AG09309 (cell line): ENCODE results near the gene ADM5.

ENCODE experiments used
- DNase-seq: peaks from one replicate; pipeline ENCODE4 v3.0.0-alpha.2; 2010; ENCODE audit warnings: low read depth
- H3K4me3 ChIP-seq: 2 replicates; pipeline ENCODE4 v1.5.1; 2011; ENCODE audit warnings: mild to moderate bottlenecking, low read depth, low read length, moderate library complexity; ENCODE audit not compliant: control insufficient read depth
- TF ChIP-seq, protein P1 (sequence below): IDR thresholded peaks from 2 replicates; pipeline ENCODE4 v1.5.1; 2011; ENCODE audit warnings: mild to moderate bottlenecking, low read depth, low read length, inconsistent platforms; ENCODE audit not compliant: insufficient read depth, control insufficient read depth; ENCODE audit errors: missing control alignments

Gene ADM5, protein sequence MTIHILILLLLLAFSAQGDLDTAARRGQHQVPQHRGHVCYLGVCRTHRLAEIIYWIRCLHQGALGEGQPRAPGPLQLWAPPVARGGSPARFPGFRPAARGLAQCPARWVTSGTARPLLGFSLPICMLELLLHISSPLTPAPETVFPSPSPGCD

DNA sequence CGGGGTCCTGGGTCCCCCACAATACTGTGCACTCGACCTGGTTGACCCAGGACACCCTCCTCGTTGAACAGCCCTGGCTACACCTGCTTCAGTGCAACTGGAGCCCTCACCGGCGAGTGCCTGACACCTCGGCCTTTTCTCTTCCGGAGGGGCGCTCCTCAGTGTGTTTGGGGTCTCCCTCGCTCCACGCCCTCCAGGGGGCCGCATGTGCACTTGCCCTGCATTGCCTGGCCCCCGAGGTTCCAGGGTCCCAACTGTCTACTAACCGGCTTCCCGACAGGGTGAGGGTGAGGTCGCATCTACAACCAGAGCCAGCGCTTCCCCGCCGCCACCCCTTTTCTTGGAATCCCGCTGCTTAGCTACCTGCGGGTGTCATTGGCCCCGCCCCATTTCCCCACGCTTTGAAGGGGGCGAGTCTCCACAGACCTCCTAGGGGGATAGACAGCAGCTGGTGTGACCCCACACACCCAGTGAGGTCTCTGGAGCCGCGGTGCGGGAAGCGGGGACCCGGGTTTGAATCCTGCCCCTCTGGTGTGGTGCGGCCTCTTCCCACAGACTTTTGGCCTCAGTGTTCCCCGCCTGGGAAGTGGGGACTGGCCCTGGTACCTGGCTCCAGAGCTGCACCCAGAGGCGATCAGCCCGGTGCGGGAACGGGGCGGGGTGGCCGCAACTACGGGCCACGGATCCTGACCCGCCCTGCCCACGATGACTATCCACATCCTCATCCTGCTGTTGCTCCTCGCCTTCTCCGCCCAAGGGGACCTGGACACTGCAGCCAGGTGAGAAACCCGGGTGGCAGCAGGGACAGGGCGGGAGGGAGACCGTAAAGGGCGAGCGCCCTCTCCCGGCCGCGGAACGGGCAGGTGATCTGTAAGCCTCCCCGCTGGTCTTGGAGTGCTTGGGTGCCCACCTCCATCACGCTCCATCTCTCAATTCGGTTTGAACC lies at the start of gene ADM5:
Gene ADM5, plus strand, starts transcription at position 462 of the 946 bp plus-strand sequence. Its CDS starts 244 bp downstream, at position 706.
- H3K4me3 ChIP-seq = peak within 1 kb of the TSS; percentile 61
- DNase-seq = no peak
- TF ChIP-seq, protein P1, sequence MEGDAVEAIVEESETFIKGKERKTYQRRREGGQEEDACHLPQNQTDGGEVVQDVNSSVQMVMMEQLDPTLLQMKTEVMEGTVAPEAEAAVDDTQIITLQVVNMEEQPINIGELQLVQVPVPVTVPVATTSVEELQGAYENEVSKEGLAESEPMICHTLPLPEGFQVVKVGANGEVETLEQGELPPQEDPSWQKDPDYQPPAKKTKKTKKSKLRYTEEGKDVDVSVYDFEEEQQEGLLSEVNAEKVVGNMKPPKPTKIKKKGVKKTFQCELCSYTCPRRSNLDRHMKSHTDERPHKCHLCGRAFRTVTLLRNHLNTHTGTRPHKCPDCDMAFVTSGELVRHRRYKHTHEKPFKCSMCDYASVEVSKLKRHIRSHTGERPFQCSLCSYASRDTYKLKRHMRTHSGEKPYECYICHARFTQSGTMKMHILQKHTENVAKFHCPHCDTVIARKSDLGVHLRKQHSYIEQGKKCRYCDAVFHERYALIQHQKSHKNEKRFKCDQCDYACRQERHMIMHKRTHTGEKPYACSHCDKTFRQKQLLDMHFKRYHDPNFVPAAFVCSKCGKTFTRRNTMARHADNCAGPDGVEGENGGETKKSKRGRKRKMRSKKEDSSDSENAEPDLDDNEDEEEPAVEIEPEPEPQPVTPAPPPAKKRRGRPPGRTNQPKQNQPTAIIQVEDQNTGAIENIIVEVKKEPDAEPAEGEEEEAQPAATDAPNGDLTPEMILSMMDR = peak; percentile 67

DNA sequence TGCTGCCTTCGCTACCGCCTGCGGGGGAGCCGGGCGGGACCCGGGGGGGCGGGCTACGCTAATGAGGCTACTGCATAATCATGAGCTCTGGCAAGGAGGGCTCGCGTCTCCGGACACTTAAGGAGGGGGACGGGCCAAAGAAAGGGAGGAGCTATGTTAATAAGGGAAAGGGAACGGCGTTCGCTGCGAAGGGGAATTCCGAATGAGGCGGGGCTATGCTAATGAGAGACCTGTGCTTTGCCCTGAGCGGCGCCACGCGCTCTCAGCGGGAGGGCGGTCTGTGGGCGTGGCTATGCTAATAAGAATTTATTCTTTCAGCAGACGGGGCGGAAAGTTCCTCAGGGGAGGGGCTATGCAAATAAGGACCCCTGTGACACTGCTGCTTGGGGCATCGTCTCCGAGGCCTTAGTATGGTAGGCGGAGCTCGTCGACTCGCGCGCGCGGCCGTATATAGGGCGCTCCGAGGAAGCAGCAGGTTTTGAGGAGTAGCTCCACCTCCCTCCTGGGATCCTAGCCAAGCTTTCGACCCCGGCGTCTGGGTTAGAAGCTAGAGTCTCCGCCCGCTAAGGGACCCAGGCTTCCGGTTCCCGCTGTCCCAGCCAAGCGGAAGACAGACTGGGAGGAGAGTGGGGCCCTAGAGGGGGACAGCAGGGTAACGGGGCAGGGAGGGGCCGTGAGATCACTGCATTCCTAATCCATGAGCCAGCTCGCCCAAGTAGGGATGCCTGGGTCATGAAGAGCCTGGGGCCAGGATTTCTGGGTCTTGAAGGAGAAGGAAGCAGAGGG lies 49.1 kb upstream of the ADM5 start, which contains the start of gene RRAS:
Gene RRAS, minus strand, starts transcription at position 31 of the 786 bp plus-strand sequence. CDS start 45 bp downstream, outside the sequence.
- TF ChIP-seq, protein P1 = no peak
- DNase-seq = peak; percentile 100

DNA sequence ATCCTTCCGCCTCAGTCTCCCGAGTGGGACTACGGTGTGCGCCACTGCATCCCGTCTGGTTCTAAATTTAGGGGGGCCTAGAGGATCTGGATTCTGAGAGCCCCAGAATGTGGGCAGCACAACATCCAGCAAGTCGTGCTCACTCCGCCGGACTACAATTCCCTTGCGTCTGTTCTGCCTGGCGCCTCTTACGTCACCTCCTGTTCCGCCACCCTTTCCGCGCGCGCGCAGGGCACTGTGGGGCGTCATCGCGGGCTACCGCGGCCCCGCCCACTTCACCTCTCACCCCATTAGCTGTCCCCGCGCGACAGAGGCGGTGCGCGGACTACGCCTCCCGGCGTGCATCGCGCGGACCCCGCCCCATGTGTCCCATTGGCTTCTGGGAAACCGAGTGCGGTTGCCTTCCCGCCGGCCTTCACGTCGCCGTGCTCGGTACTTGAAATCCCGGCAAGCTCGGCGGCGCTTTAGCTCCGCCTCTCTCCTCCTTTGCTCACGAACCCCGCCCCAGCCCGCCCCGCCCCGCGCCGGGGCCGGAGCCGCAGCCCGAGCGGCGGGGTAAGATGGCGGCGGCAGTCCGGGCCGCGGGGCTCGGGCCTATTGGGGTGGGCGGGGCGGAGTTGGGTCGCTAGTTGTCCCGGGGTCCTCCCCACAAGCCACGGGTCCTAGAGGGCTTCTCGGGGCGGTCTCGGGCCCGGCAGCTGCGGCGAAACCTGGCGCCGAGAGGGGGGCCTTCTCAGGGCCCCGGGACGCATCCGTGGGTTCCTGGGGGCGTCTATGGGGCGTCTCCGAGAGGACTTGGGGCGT lies 47.5 kb upstream of the ADM5 start, which contains the start of gene SCAF1:
Gene SCAF1, plus strand, starts transcription at position 522 of the 804 bp plus-strand sequence. CDS start 2,818 bp downstream, outside the sequence.
- DNase-seq = peak; percentile 98
- TF ChIP-seq, protein P1 = no peak
- peak within 1 kb of the TSS; percentile 88 for H3K4me3 ChIP-seq

More for the DNA sequence above, 49.1 kb upstream of the ADM5 start, which contains the start of gene RRAS:
- H3K4me3 ChIP-seq = peak within 1 kb of the TSS; percentile 74

DNA sequence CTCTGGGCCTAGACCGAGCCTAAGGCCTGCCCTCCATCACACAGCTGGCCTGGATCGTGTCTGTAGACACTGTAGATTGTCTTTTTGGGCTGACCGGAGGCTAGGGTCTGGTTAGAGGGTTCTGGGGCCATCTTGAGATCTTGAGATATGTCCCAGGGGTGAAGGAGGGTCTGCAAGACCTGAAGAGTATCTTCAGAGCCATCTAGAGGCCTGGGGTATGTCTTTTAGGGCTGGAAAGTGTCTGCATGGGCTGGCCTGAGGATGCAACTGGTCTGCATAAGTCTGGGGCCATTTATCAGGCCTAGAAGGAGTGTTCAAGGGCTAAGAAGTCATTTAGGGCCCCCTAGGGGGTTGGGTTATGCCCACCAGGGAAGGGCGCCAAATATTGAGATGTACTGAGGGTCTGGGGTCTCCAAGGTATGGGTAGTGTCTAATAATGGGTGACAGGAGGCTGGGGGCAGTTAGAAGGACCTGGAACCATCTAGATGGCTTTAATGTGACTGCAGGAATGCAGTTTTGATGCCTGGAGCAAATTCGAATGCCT lies 46.8 kb upstream of the ADM5 start:
- peak overlapping the region; percentile 88 for H3K4me3 ChIP-seq
- TF ChIP-seq, protein P1 = no peak
- DNase-seq = no peak

DNA sequence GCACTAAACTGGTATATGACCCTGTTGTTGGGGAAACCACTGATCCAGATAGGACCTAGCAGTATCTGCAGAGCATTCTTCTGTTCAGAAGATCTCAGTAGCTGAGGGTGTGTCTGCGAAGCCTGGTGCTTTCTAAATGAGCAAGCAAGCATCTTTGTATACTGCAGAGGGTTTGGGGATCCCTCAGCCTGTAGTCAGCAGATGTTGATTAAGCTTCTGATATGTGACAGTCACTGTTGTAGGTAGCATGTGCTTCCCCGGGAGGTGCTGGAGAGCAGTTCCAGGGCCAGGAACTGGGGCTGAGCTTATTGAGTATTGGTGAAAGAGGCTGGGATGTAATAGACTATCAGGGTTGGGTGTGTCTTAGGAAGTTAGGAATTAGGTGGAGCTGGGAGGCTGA lies 45.9 kb upstream of the ADM5 start:
- no peak overlapping the region for H3K4me3 ChIP-seq
- no peak for DNase-seq
- TF ChIP-seq, protein P1 = no peak
